Activated naive CD8-positive, alpha-beta T cell treated with anti-CD3 and anti-CD28 coated beads for 36 hours (primary cell): Measurements from ENCODE around the gene EED. TPM values are rescaled to one million over a fixed set of nuclear protein-coding genes. Genes with fewer than 3 reads are reported as not detected.
A peak's percentile ranks its signal among the peaks of the same experiment; 100 is the strongest.

Experiments
- DNase-seq: peaks from one replicate; pipeline ENCODE4 v3.0.0; 2021
- H3K27ac Mint-ChIP-seq: one replicate; pipeline ENCODE4 v1.8.0; 2022; ENCODE audit warnings: mild to moderate bottlenecking, moderate library complexity, mixed read lengths
- H3K27me3 Mint-ChIP-seq: one replicate; pipeline ENCODE4 v1.8.0; 2022; ENCODE audit warnings: mild to moderate bottlenecking, mixed read lengths
- H3K36me3 Mint-ChIP-seq: one replicate; pipeline ENCODE4 v1.8.0; 2021; ENCODE audit warnings: mild to moderate bottlenecking, mixed read lengths
- H3K4me1 Mint-ChIP-seq: one replicate; pipeline ENCODE4 v1.8.0; 2021; ENCODE audit warnings: mixed read lengths
- H3K4me3 Mint-ChIP-seq: one replicate; pipeline ENCODE4 v1.8.0; 2022; ENCODE audit warnings: mild to moderate bottlenecking, moderate library complexity, mixed read lengths
- H3K9me3 Mint-ChIP-seq: one replicate; pipeline ENCODE4 v1.8.0; 2022; ENCODE audit warnings: mixed read lengths
- total RNA-seq, 2 experiments: library from RNA; stranded (reverse); gene quantifications; one replicate each; pipeline ENCODE4 v1.2.3, GENCODE V29; 2021

EED gene
- total RNA-seq, 2 experiments from 2014 or later: 85.3 to 86.7 TPM

- no peak for DNase-seq
- Mint-ChIP-seq H3K4me3 (peak overlapping the region; percentile 4), H3K9me3 (no peaks in the 10 kb centered on the region), H3K27me3 (no peaks in the 10 kb centered on the region), H3K36me3 (peaks cover 50% of the 10 kb centered on the region), H3K4me1 (peaks cover 50% of the 10 kb centered on the region), H3K27ac (no peak overlapping the region)
Measured at GRCh38 chr11:86251345-86251744, 6.8 kb downstream of the EED start.

DNA sequence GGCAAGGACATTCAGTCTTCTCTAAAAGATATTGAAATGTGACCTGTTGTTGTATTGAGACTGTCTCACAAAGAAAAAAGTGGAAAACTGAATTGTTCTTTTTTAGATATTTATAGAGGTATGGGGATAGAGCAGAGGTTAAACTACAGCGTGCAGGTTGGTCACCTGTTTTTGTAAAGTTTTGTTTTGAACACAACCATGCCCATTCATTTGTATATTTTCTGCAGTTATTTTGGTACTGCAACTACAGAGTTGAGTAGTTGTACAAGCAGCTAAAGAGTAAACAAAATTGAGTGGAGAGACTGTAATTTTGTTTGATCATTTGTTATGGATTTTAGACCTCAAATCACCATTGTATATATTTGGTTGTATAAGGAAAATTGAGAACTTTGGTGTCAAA is 11.3 kb downstream of the EED start:
- Mint-ChIP-seq H3K27me3 (no peaks in the 10 kb centered on the region), H3K4me1 (peaks cover 19% of the 10 kb centered on the region), H3K36me3 (peaks cover 30% of the 10 kb centered on the region), H3K4me3 (no peak overlapping the region), H3K27ac (no peak overlapping the region), H3K9me3 (no peaks in the 10 kb centered on the region)
- no peak for DNase-seq

GRCh38 chr11:86256608-86257007 is 12.1 kb downstream of the EED start:
- no peaks in the 10 kb centered on the region for H3K9me3 Mint-ChIP-seq
- peaks cover 27% of the 10 kb centered on the region for H3K36me3 Mint-ChIP-seq
- peaks cover 16% of the 10 kb centered on the region for H3K4me1 Mint-ChIP-seq
- DNase-seq: no peak
- no peak overlapping the region for H3K27ac Mint-ChIP-seq
- no peaks in the 10 kb centered on the region for H3K27me3 Mint-ChIP-seq
- no peak overlapping the region for H3K4me3 Mint-ChIP-seq

DNA sequence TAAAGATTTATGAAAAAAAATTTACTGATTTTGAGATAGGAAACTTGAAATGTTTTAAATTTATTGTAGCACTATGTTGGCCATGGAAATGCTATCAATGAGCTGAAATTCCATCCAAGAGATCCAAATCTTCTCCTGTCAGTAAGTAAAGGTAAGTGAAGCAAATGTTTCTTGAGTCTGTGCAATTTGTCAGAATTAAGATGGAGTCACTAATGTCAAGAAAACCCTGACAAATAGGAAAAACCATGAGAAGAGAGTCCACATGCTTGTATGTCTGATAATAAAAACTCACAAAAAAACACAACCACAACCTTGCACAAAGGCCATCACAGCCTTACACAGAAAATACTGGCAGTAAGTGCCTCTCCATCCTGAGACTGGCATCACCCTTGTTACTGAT is 12.9 kb downstream of the EED start:
- peaks cover 22% of the 10 kb centered on the region for H3K36me3 Mint-ChIP-seq
- no peaks in the 10 kb centered on the region for H3K9me3 Mint-ChIP-seq
- DNase-seq: no peak
- peaks cover 12% of the 10 kb centered on the region for H3K4me1 Mint-ChIP-seq
- H3K27ac Mint-ChIP-seq: no peak overlapping the region
- no peak overlapping the region for H3K4me3 Mint-ChIP-seq
- H3K27me3 Mint-ChIP-seq: no peaks in the 10 kb centered on the region

- Mint-ChIP-seq H3K36me3 (peaks cover 30% of the 10 kb centered on the region), H3K27me3 (no peaks in the 10 kb centered on the region), H3K4me1 (peaks cover 7% of the 10 kb centered on the region), H3K9me3 (no peaks in the 10 kb centered on the region), H3K27ac (no peak overlapping the region), H3K4me3 (no peak overlapping the region)
- no peak for DNase-seq
Measured at GRCh38 chr11:86259730-86260129, 15.2 kb downstream of the EED start.

GRCh38 chr11:86261328-86261727 is 16.8 kb downstream of the EED start:
- H3K27ac Mint-ChIP-seq: no peak overlapping the region
- no peak overlapping the region for H3K4me3 Mint-ChIP-seq
- peaks cover 8% of the 10 kb centered on the region for H3K4me1 Mint-ChIP-seq
- H3K9me3 Mint-ChIP-seq: no peaks in the 10 kb centered on the region
- DNase-seq: no peak
- H3K27me3 Mint-ChIP-seq: no peaks in the 10 kb centered on the region
- peaks cover 24% of the 10 kb centered on the region for H3K36me3 Mint-ChIP-seq

GRCh38 chr11:86262387-86262786 is 17.8 kb downstream of the EED start:
- no peak for DNase-seq
- Mint-ChIP-seq H3K4me3 (no peak overlapping the region), H3K27ac (no peak overlapping the region), H3K9me3 (no peaks in the 10 kb centered on the region), H3K4me1 (peaks cover 8% of the 10 kb centered on the region), H3K36me3 (peaks cover 25% of the 10 kb centered on the region), H3K27me3 (no peaks in the 10 kb centered on the region)

DNA sequence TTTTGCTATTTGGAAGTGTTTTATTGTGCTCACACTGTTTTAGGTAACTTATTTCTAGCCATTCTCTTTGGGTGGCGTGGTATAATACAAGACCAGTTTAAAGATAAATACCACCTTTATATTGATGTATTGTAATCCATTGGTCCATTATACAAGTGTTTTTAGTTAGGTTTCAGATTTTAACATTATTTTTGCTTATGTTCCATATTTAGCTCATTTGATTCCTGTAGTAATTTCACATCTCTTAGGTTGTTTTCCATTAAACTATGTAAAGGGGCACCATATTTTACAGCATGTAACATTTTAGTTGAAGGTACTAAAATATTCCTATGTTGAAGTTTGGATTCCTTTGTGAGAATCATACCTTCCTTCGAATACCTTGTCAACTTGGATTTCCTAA is 20.1 kb downstream of the EED start:
- H3K36me3 Mint-ChIP-seq: peaks cover 31% of the 10 kb centered on the region
- no peak overlapping the region for H3K4me3 Mint-ChIP-seq
- H3K4me1 Mint-ChIP-seq: peaks cover 8% of the 10 kb centered on the region
- no peak overlapping the region for H3K27ac Mint-ChIP-seq
- no peaks in the 10 kb centered on the region for H3K27me3 Mint-ChIP-seq
- H3K9me3 Mint-ChIP-seq: no peaks in the 10 kb centered on the region
- DNase-seq: no peak

- H3K27me3 Mint-ChIP-seq: no peaks in the 10 kb centered on the region
- H3K4me1 Mint-ChIP-seq: peaks cover 12% of the 10 kb centered on the region
- H3K9me3 Mint-ChIP-seq: no peaks in the 10 kb centered on the region
- H3K27ac Mint-ChIP-seq: no peak overlapping the region
- DNase-seq: no peak
- H3K4me3 Mint-ChIP-seq: no peak overlapping the region
- peaks cover 34% of the 10 kb centered on the region for H3K36me3 Mint-ChIP-seq
Measured at GRCh38 chr11:86265194-86265593, 20.6 kb downstream of the EED start.

DNA sequence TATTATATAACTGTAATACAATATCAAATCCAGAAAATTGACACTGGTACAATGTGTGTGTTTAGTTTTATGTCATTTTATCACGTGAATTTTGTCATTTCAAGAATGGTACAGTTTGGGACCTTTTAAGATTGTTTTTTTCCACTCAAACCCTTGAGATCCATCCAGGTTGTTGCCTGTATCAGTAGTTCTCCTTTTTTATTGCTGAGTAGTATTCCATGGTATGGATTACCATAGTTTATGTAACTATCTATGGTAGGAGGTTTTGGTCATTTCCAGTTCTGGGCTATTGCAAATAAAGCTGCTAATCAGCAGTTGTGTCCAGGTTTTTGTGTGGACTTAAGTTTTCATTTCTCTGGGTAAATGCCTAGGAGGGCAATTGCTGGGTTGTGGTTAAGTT is 25.1 kb downstream of the EED start:
- Mint-ChIP-seq H3K36me3 (peaks cover 56% of the 10 kb centered on the region), H3K27ac (no peak overlapping the region), H3K27me3 (no peaks in the 10 kb centered on the region), H3K4me3 (no peak overlapping the region), H3K9me3 (no peaks in the 10 kb centered on the region), H3K4me1 (peaks cover 28% of the 10 kb centered on the region)
- DNase-seq: no peak

DNA sequence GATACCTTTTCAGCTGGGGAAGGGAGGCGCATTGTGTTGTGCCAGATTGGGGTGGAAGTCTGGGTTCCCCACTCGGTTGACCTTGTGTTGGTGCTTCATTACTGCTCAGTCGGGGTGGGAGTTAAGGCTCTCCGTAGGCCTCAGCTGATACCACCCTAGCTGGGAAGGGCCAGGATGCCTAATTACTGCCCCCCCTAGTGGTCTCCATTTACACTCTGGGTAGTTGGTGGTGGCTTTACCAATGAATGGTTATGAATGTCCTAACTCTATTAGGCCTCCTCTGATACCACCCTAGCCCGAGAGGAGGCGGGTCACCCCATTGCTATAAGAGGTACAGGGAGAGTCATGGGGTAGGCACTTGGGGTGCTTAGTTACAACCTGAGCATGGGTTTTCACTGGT is 29.9 kb downstream of the EED start:
- H3K9me3 Mint-ChIP-seq: no peaks in the 10 kb centered on the region
- no peak for DNase-seq
- H3K27me3 Mint-ChIP-seq: no peaks in the 10 kb centered on the region
- H3K4me1 Mint-ChIP-seq: peaks cover 31% of the 10 kb centered on the region
- H3K36me3 Mint-ChIP-seq: peaks cover 73% of the 10 kb centered on the region
- no peak overlapping the region for H3K4me3 Mint-ChIP-seq
- H3K27ac Mint-ChIP-seq: no peak overlapping the region

- Mint-ChIP-seq H3K27ac (no peak overlapping the region), H3K4me1 (peaks cover 29% of the 10 kb centered on the region), H3K9me3 (no peaks in the 10 kb centered on the region), H3K36me3 (peaks cover 73% of the 10 kb centered on the region), H3K27me3 (no peaks in the 10 kb centered on the region), H3K4me3 (no peak overlapping the region)
- no peak for DNase-seq
Measured at GRCh38 chr11:86274999-86275398, 30.4 kb downstream of the EED start.

- Mint-ChIP-seq H3K36me3 (peaks cover 72% of the 10 kb centered on the region), H3K4me3 (no peak overlapping the region), H3K9me3 (no peaks in the 10 kb centered on the region), H3K27me3 (no peaks in the 10 kb centered on the region), H3K4me1 (peaks cover 24% of the 10 kb centered on the region), H3K27ac (no peak overlapping the region)
- DNase-seq: no peak
Measured at GRCh38 chr11:86275493-86276370, 31.2 kb downstream of the EED start.

DNA sequence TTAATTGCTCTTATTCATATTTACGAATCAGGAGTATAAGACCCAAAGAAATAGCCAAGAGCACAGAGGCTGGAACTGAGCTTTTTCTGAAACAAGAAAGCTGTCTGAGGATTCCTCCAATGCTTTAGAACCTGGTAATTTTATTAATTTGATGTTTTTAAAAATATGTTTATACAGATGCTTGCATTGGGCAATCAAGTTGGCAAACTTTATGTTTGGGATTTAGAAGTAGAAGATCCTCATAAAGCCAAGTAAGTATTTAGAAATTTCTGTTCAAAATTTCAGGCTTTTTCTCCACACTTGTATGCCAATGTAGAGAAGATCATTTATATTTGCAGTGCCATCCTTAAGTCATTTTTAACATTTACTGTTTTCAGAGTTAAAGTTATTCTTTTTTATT is 33.2 kb downstream of the EED start:
- Mint-ChIP-seq H3K27me3 (no peaks in the 10 kb centered on the region), H3K4me1 (peaks cover 26% of the 10 kb centered on the region), H3K4me3 (no peak overlapping the region), H3K9me3 (no peaks in the 10 kb centered on the region), H3K36me3 (peaks cover 67% of the 10 kb centered on the region), H3K27ac (no peak overlapping the region)
- no peak for DNase-seq

GRCh38 chr11:86278226-86278625 is 33.7 kb downstream of the EED start:
- peaks cover 24% of the 10 kb centered on the region for H3K4me1 Mint-ChIP-seq
- no peak for DNase-seq
- H3K36me3 Mint-ChIP-seq: peaks cover 63% of the 10 kb centered on the region
- H3K27ac Mint-ChIP-seq: no peak overlapping the region
- no peaks in the 10 kb centered on the region for H3K9me3 Mint-ChIP-seq
- H3K27me3 Mint-ChIP-seq: no peaks in the 10 kb centered on the region
- H3K4me3 Mint-ChIP-seq: no peak overlapping the region

DNA sequence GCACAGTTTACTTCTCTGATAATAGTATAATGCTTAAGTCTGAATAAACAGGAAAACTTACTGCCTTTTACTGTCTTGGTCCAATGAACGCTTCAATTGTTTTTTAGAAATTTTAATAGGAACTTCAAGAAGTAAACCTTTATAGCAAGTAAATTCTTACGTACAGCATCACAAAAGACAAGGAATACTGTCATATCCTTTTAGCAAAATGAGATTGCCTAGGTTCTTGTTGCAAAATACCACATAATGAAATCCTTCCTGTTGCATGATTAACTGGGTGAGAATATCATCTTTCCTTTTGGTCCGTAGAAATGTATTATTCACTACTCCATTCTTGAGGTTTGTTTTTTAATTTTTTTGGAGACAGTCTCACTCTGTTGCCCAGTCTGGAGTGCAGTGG is 35.2 kb downstream of the EED start:
- DNase-seq: no peak
- Mint-ChIP-seq H3K4me1 (peaks cover 22% of the 10 kb centered on the region), H3K27ac (no peak overlapping the region), H3K27me3 (no peaks in the 10 kb centered on the region), H3K4me3 (no peak overlapping the region), H3K36me3 (peaks cover 66% of the 10 kb centered on the region), H3K9me3 (peaks cover 2% of the 10 kb centered on the region)
